Head of caudate nucleus (tissue), 42 donors: ENCODE measurements around the gene IGFL4.

Experiments used
- DNase-seq, 42 donors: peaks; one replicate each; pipeline versions ENCODE4 v3.0.0 to v3.0.0-alpha.2; 2020 to 2021; ENCODE audit warnings: mixed read lengths in 7 of 42
- intact Hi-C: fragments of 100-400 bp; cut with DNase I; formaldehyde crosslinking; loops from one replicate; pipeline ENCODE4 v1.15.0; 2022

Gene IGFL4

GRCh38 chr19:46040952-46041500 lies at the start of gene IGFL4:
IGFL4 (minus strand) TSS chr19:46041002; CDS start chr19:46040962, 40 bp downstream.
- intact Hi-C loops = no loop called here
- DNase-seq = no peak

DNA sequence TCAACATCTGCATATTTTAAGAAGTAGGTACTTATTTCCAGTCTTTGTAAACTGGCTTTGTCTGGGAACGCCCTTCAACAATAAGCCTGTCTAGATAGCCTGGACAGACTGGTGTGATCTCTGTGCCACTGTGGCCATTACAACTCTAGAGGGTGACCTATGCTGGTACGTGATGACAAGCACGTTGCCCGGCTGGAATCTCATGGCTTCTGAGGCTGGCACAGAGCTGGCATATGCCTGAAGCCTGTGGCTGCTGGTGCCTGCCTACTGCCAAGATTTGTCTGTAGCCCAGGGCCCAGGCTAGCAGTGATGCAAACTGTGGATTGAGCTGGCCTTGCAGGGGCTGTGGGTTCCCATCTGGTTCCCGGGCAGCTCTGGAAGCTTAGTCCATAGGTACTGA lies 49.6 kb upstream of the IGFL4 start:
- intact Hi-C loops = no loop called here

GRCh38 chr19:46089432-46089831 lies 48.6 kb upstream of the IGFL4 start:
- intact Hi-C loops = no loop called here
- no peak for DNase-seq

More for the DNA sequence above, 49.6 kb upstream of the IGFL4 start:
- no peak for DNase-seq

- DNase-seq = no peak
- intact Hi-C loops = no loop called here
These were observed 47.3 kb upstream of the IGFL4 start for GRCh38 chr19:46088101-46088500.

DNA sequence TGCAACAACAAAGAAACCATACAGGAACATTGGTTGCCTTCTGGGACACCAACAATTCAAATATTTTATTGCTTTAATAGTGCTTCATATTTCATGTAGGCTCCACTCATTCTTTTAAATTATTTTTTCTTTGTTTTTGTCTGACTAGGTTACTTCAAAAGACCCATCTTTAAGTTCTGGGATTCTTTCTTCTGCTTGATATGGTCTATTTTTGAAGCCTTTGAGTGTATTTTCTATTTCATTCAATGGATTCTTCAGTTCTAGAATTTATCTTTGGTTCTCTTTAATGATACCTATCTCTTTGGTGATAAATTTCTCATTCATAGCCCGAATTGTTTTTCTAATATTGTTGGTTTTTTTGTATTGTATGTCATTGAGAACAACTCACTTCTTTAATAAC lies 45.1 kb upstream of the IGFL4 start:
- intact Hi-C loops = no loop called here
- DNase-seq = no peak

GRCh38 chr19:46082728-46083050 lies 41.9 kb upstream of the IGFL4 start:
- intact Hi-C loops = no loop called here
- no peak for DNase-seq

DNA sequence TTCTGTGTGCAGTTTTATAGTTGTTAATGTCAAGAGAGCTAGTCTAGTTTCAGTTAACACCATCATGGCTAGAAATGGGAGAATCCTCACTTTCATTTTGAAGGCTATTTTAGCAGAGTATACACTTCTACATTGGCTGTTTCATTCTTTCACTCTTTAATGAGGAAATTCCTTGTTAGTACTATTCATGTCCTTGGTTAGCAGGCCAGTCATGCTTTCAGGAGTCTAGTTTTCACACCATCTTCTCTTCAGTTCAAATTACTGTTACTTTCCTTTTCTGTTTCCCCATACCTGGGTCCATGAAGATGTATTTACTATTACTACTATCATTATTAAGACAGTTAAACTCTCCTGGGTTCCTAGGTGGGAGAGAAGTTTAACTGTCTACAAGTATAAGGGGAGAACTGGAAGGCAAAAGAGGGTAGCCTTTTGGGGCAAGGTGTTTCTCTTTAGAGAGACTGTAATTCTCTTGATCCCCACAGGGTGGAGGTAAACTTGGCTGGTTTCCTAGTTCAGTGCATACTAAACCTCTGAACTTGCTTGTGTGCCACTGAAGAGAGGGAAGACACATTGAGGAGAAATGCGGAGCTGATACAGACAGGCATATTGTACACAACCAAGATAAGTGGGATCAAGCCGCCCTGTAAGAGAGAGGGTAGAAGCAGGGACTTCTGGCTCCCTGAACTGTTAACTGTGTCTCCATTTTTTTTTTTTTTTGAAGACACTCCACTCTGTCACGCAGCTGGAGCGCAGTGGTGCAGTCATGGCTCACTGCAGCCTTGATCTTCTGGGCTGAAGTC lies 41.3 kb upstream of the IGFL4 start:
- intact Hi-C loops = no loop called here

GRCh38 chr19:46080561-46080960 lies 39.8 kb upstream of the IGFL4 start:
- intact Hi-C loops = no loop called here
- no peak for DNase-seq

More for the DNA sequence above, 41.3 kb upstream of the IGFL4 start:
- DNase-seq = peak in 15 of 42 donors; percentile 11 to 68 (median 25)

GRCh38 chr19:46079576-46079975 lies 38.8 kb upstream of the IGFL4 start:
- intact Hi-C loops = loop anchor here (2.0 to 5.0 kb wide), 3 partner anchors 52 to 188 kb away; no protein-coding TSS in a partner anchor
- DNase-seq = no peak

- DNase-seq = peak; percentile 33 to 89 (median 70)
- intact Hi-C loops = loop anchor here (2.0 to 5.0 kb wide), 3 partner anchors 51 to 189 kb away; no protein-coding TSS in a partner anchor
These were observed 38.0 kb upstream of the IGFL4 start for GRCh38 chr19:46078573-46079332.

- no peak for DNase-seq
- intact Hi-C loops = loop anchor here (2.0 to 5.0 kb wide), 3 partner anchors 50 to 190 kb away; no protein-coding TSS in a partner anchor
These were observed 37.0 kb upstream of the IGFL4 start for GRCh38 chr19:46077815-46078167.

- peak; percentile 69 to 95 (median 87) for DNase-seq
- intact Hi-C loops = loop anchor here (5.0 kb wide), 2 partner anchors 50 to 190 kb away; no protein-coding TSS in a partner anchor
These were observed 36.4 kb upstream of the IGFL4 start for GRCh38 chr19:46076951-46077814.

DNA sequence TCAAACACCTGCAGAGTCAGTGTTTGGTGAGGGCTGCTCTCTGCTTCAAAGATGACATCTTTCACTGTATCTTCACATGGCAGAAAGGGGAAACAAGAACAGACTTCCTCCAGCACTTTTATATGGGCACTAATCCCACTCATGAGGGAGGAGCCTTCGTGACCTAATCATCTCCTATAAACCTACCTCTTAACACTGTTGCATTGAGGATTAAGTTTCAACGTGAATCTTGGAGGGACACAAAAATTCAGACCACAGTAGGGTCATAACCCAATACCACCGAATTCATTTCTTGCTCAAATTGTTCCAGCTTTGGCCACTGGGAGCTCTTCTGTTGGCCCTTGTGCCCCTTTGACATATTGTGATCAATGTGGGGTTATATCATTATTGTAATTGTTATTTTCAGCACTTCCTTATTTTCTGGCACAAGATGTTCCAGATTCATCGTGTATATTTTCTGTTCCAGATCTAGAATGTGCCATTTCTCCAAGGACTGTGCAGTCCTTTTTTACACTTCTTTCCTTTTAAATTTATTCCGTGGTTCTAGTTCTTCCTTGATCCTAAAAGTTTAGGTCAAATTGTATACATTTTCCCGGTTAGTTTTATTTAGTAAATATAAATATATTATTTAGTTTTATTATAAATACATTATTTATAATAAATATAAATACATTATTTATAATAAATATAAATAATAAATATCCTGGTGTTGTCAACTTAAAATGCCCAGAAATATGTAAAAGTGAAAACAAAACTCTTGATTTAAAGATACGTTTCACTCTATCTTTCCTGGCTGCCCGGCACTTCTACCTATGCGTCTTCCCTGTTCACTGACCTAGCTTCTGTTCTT lies 35.5 kb upstream of the IGFL4 start:
- intact Hi-C loops = loop anchor here (5.0 kb wide), 2 partner anchors 49 to 191 kb away; no protein-coding TSS in a partner anchor
- no peak for DNase-seq

GRCh38 chr19:46073268-46073922 lies 32.6 kb upstream of the IGFL4 start:
- intact Hi-C loops = no loop called here
- peak in 5 of 42 donors; percentile 5 to 48 (median 25) for DNase-seq

- intact Hi-C loops = no loop called here
- no peak for DNase-seq
These were observed 29.1 kb upstream of the IGFL4 start for GRCh38 chr19:46069806-46070341.

- intact Hi-C loops = no loop called here
- DNase-seq = no peak
These were observed 27.8 kb upstream of the IGFL4 start for GRCh38 chr19:46068345-46069258.
